ENCODE data around the gene CD96. TPM values are rescaled to one million over a fixed set of nuclear protein-coding genes. Genes with fewer than 3 reads are reported as not detected.

CD96 gene
- total RNA-seq (2014; rRNA removed; shearing (Covaris generic); ENCODE audit: low replicate concordance): not detected in 2 replicates

GRCh38 chr3:111541911-111542483 lies at the start of gene CD96:
CD96 (plus strand) TSS chr3:111542197; CDS start chr3:111542249, 52 bp downstream.
- no peak within 1 kb of the TSS for H3K4me2 ChIP-seq (ENCODE audit: low read depth, low read length, poor library complexity, severe bottlenecking)
- no peak within 1 kb of the TSS for H2AFZ ChIP-seq (ENCODE audit: low read length)
- no peaks in the 10 kb centered on the region for H3K79me2 ChIP-seq (ENCODE audit: low read length)
- no peak for DNase-seq
- no peaks in the 10 kb centered on the region for H3K36me3 ChIP-seq (ENCODE audit: insufficient read depth, low read length)
- no peak within 1 kb of the TSS for H3K4me3 ChIP-seq (ENCODE audit: low read length)
- H3K27ac ChIP-seq (ENCODE audit: low read length): no peak within 1 kb of the TSS
- H3K9me2 ChIP-seq (replicated peaks; ENCODE audit: insufficient read depth, low read length): no peaks in the 10 kb centered on the region
- no peaks in the 10 kb centered on the region for H3K27me3 ChIP-seq (ENCODE audit: low read length)
- no peaks in the 10 kb centered on the region for H3K4me1 ChIP-seq (ENCODE audit: low read length)
- H3K9me3 ChIP-seq (ENCODE audit: low read length): no peaks in the 10 kb centered on the region
- no peak within 1 kb of the TSS for H3K9ac ChIP-seq (ENCODE audit: low read length)
- no peaks in the 10 kb centered on the region for H4K20me1 ChIP-seq (ENCODE audit: insufficient read depth, low read depth, low read length)

DNA sequence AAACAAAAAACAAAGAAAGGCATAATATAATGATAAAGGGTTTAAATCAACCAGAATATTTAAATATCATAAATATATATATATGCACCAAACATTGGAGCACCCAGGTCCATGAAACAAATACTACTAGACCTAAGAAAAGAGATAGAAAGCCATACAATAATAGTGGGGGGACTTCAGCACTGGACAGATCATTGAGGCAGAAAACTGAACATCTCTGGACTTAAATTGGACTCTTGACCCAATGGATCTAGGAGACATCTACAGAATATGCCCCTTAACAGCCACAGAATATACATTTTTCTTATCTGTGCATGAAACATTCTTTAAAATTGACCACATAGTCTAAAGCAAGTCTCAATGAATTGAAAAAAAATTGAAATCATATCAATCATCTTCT lies 48.7 kb upstream of the CD96 start:
- H3K4me2 ChIP-seq (ENCODE audit: low read depth, low read length, poor library complexity, severe bottlenecking): no peak overlapping the region
- H3K9me2 ChIP-seq (replicated peaks; ENCODE audit: insufficient read depth, low read length): no peaks in the 10 kb centered on the region
- H3K9ac ChIP-seq (ENCODE audit: low read length): no peak overlapping the region
- H2AFZ ChIP-seq (ENCODE audit: low read length): no peak overlapping the region
- no peaks in the 10 kb centered on the region for H3K9me3 ChIP-seq (ENCODE audit: low read length)
- H3K4me1 ChIP-seq (ENCODE audit: low read length): no peaks in the 10 kb centered on the region
- no peaks in the 10 kb centered on the region for H3K79me2 ChIP-seq (ENCODE audit: low read length)
- no peaks in the 10 kb centered on the region for H4K20me1 ChIP-seq (ENCODE audit: insufficient read depth, low read depth, low read length)
- H3K27me3 ChIP-seq (ENCODE audit: low read length): no peaks in the 10 kb centered on the region
- no peak for DNase-seq
- no peak overlapping the region for H3K27ac ChIP-seq (ENCODE audit: low read length)
- no peaks in the 10 kb centered on the region for H3K36me3 ChIP-seq (ENCODE audit: insufficient read depth, low read length)
- H3K4me3 ChIP-seq (ENCODE audit: low read length): no peak overlapping the region

- Histone ChIP-seq H3K27me3 (ENCODE audit: low read length) (no peaks in the 10 kb centered on the region), H3K27ac (ENCODE audit: low read length) (no peak overlapping the region), H3K9me2 (replicated peaks; ENCODE audit: insufficient read depth, low read length) (no peaks in the 10 kb centered on the region), H3K4me1 (ENCODE audit: low read length) (no peaks in the 10 kb centered on the region), H2AFZ (ENCODE audit: low read length) (no peak overlapping the region), H3K4me2 (ENCODE audit: low read depth, low read length, poor library complexity, severe bottlenecking) (no peak overlapping the region), H3K9me3 (ENCODE audit: low read length) (no peaks in the 10 kb centered on the region), H3K4me3 (ENCODE audit: low read length) (no peak overlapping the region), H3K79me2 (ENCODE audit: low read length) (no peaks in the 10 kb centered on the region), H3K9ac (ENCODE audit: low read length) (no peak overlapping the region), H3K36me3 (ENCODE audit: insufficient read depth, low read length) (no peaks in the 10 kb centered on the region), H4K20me1 (ENCODE audit: insufficient read depth, low read depth, low read length) (no peaks in the 10 kb centered on the region)
- DNase-seq: no peak
Observed at GRCh38 chr3:111496894-111497559, 45.0 kb upstream of the CD96 start.

- H3K4me2 ChIP-seq (ENCODE audit: low read depth, low read length, poor library complexity, severe bottlenecking): no peak overlapping the region
- H3K4me3 ChIP-seq (ENCODE audit: low read length): no peak overlapping the region
- H3K27ac ChIP-seq (ENCODE audit: low read length): no peak overlapping the region
- no peaks in the 10 kb centered on the region for H3K79me2 ChIP-seq (ENCODE audit: low read length)
- H4K20me1 ChIP-seq (ENCODE audit: insufficient read depth, low read depth, low read length): no peaks in the 10 kb centered on the region
- DNase-seq: no peak
- no peak overlapping the region for H3K9ac ChIP-seq (ENCODE audit: low read length)
- no peaks in the 10 kb centered on the region for H3K4me1 ChIP-seq (ENCODE audit: low read length)
- H3K9me2 ChIP-seq (replicated peaks; ENCODE audit: insufficient read depth, low read length): no peaks in the 10 kb centered on the region
- H3K36me3 ChIP-seq (ENCODE audit: insufficient read depth, low read length): no peaks in the 10 kb centered on the region
- no peak overlapping the region for H2AFZ ChIP-seq (ENCODE audit: low read length)
- no peaks in the 10 kb centered on the region for H3K27me3 ChIP-seq (ENCODE audit: low read length)
- H3K9me3 ChIP-seq (ENCODE audit: low read length): no peaks in the 10 kb centered on the region
Observed at GRCh38 chr3:111498022-111498421, 44.0 kb upstream of the CD96 start.

DNA sequence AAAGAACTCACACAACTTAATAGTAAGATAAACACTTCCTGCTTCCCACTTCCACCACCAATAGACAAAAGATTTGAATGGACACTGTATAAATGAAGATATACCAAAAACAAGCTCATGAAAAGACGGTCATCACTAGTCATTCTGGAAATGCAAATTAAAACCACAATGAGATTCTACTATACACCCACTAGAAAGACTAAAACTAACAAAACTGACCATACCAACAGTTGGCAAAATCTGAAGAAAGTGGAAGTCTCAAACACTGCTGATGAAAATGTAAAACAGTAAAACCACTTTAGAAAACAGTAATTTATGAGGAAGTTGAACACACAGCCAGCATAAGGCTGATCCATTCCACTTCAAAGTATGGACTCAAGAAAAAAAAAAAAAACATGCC lies 35.6 kb upstream of the CD96 start:
- no peaks in the 10 kb centered on the region for H3K36me3 ChIP-seq (ENCODE audit: insufficient read depth, low read length)
- H3K27me3 ChIP-seq (ENCODE audit: low read length): no peaks in the 10 kb centered on the region
- H3K79me2 ChIP-seq (ENCODE audit: low read length): no peaks in the 10 kb centered on the region
- H2AFZ ChIP-seq (ENCODE audit: low read length): no peak overlapping the region
- H3K27ac ChIP-seq (ENCODE audit: low read length): no peak overlapping the region
- H4K20me1 ChIP-seq (ENCODE audit: insufficient read depth, low read depth, low read length): no peaks in the 10 kb centered on the region
- H3K4me3 ChIP-seq (ENCODE audit: low read length): no peak overlapping the region
- no peak overlapping the region for H3K9ac ChIP-seq (ENCODE audit: low read length)
- no peaks in the 10 kb centered on the region for H3K9me3 ChIP-seq (ENCODE audit: low read length)
- no peaks in the 10 kb centered on the region for H3K4me1 ChIP-seq (ENCODE audit: low read length)
- no peaks in the 10 kb centered on the region for H3K9me2 ChIP-seq (replicated peaks; ENCODE audit: insufficient read depth, low read length)
- no peak overlapping the region for H3K4me2 ChIP-seq (ENCODE audit: low read depth, low read length, poor library complexity, severe bottlenecking)
- no peak for DNase-seq

DNA sequence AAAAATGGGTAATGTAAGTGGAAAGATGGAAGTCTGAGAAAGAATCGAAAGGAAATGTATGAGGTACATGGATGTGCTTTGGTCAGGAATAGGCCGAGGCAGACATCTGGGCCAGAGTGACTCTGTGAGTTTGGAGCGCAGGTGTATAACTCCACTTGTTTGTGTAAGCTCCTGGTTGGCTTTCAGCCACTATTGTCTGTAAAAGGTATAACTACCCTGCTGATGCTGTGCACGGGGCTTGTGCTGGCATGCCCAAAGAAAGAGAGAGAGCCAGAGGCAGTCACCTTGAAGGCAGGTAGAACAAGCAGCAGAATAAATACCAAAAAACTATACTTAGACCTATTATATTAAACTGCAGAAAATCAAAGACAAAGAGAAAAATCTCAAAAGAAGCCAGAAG lies 32.7 kb upstream of the CD96 start:
- no peak for DNase-seq
- no peaks in the 10 kb centered on the region for H3K9me2 ChIP-seq (replicated peaks; ENCODE audit: insufficient read depth, low read length)
- no peaks in the 10 kb centered on the region for H3K79me2 ChIP-seq (ENCODE audit: low read length)
- no peak overlapping the region for H3K4me3 ChIP-seq (ENCODE audit: low read length)
- H3K27me3 ChIP-seq (ENCODE audit: low read length): no peaks in the 10 kb centered on the region
- no peak overlapping the region for H3K27ac ChIP-seq (ENCODE audit: low read length)
- H3K9ac ChIP-seq (ENCODE audit: low read length): no peak overlapping the region
- no peaks in the 10 kb centered on the region for H4K20me1 ChIP-seq (ENCODE audit: insufficient read depth, low read depth, low read length)
- H3K4me2 ChIP-seq (ENCODE audit: low read depth, low read length, poor library complexity, severe bottlenecking): no peak overlapping the region
- H3K4me1 ChIP-seq (ENCODE audit: low read length): no peaks in the 10 kb centered on the region
- H2AFZ ChIP-seq (ENCODE audit: low read length): no peak overlapping the region
- H3K9me3 ChIP-seq (ENCODE audit: low read length): no peaks in the 10 kb centered on the region
- H3K36me3 ChIP-seq (ENCODE audit: insufficient read depth, low read length): no peaks in the 10 kb centered on the region

DNA sequence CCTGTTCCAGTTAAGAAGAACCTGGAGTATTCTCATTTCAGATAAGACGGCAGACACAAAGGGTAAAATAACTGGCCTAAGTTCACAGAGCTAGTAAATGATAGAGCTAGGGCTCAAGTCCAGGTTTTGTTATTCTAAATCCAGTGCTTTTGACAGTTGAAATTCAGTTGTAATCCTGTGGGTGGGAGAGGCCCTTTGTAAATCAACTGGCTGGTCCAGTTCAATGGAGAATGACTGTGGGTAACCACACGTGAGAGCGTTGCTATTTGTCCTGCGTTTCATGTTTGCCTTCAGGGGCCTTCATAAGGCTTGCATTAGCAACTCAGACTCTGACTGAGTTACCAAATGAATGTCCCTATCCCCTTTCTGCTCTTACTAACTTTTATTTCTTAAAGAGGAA lies 24.2 kb upstream of the CD96 start:
- no peak for DNase-seq
- no peak overlapping the region for H3K9ac ChIP-seq (ENCODE audit: low read length)
- H2AFZ ChIP-seq (ENCODE audit: low read length): no peak overlapping the region
- H3K9me2 ChIP-seq (replicated peaks; ENCODE audit: insufficient read depth, low read length): no peaks in the 10 kb centered on the region
- no peaks in the 10 kb centered on the region for H4K20me1 ChIP-seq (ENCODE audit: insufficient read depth, low read depth, low read length)
- no peaks in the 10 kb centered on the region for H3K36me3 ChIP-seq (ENCODE audit: insufficient read depth, low read length)
- no peaks in the 10 kb centered on the region for H3K4me1 ChIP-seq (ENCODE audit: low read length)
- no peak overlapping the region for H3K4me3 ChIP-seq (ENCODE audit: low read length)
- H3K4me2 ChIP-seq (ENCODE audit: low read depth, low read length, poor library complexity, severe bottlenecking): no peak overlapping the region
- H3K27me3 ChIP-seq (ENCODE audit: low read length): no peaks in the 10 kb centered on the region
- no peak overlapping the region for H3K27ac ChIP-seq (ENCODE audit: low read length)
- no peaks in the 10 kb centered on the region for H3K9me3 ChIP-seq (ENCODE audit: low read length)
- no peaks in the 10 kb centered on the region for H3K79me2 ChIP-seq (ENCODE audit: low read length)

DNA sequence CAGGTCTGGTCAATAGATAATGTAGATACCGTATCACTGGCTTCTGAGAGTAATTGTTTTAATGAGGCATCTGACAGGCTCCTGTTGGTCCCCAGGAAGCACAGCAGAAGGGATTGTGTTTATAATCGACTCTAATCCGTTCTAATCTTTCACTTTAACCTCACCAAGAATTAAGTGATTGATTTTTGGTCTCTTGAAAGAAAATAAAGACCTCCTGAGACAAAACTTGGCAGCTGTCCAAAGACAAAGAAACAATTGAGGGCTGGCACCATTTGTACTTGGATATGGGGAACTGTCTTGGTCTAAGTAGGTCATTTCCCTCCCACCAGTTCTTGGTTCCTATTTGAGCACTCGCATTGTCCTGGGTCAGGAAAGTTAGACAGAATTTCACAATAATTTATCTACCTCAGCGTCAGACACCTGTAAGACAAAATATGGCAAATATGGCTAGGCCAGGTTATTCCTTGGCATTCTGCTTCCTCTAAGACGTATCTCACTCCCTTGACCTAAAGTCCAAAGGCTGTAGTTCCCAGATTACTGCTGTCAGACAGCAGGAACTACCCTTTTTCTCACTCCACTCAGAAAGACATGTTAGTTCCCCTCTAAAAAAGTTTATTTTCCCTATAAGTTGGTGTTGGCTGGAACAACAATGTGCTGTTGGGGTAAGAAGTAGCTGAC lies 22.7 kb upstream of the CD96 start:
- Histone ChIP-seq H2AFZ (ENCODE audit: low read length) (no peak overlapping the region), H3K36me3 (ENCODE audit: insufficient read depth, low read length) (no peaks in the 10 kb centered on the region), H3K9me3 (ENCODE audit: low read length) (no peaks in the 10 kb centered on the region), H3K27me3 (ENCODE audit: low read length) (no peaks in the 10 kb centered on the region), H3K4me2 (ENCODE audit: low read depth, low read length, poor library complexity, severe bottlenecking) (no peak overlapping the region), H4K20me1 (ENCODE audit: insufficient read depth, low read depth, low read length) (no peaks in the 10 kb centered on the region), H3K4me3 (ENCODE audit: low read length) (no peak overlapping the region), H3K9ac (ENCODE audit: low read length) (no peak overlapping the region), H3K4me1 (ENCODE audit: low read length) (no peaks in the 10 kb centered on the region), H3K9me2 (replicated peaks; ENCODE audit: insufficient read depth, low read length) (no peaks in the 10 kb centered on the region), H3K79me2 (ENCODE audit: low read length) (no peaks in the 10 kb centered on the region), H3K27ac (ENCODE audit: low read length) (no peak overlapping the region)
- peak; percentile 21 for DNase-seq

Data from Karpas-422 (cell line).